Activated naive CD4-positive, alpha-beta T cell treated with anti-CD3 and anti-CD28 coated beads, Interleukin-2, amount 50 U/mL, for 16 hours (primary cell): ENCODE data around the gene ZNF679.
"Not testable (repeated sequence)": the region's sequence is repeated elsewhere in the genome, so short reads cannot be mapped to it uniquely, and the experiment has no call there.

ENCODE experiments used
- DNase-seq: peaks from one replicate; pipeline ENCODE4 v3.0.0-alpha.2; 2020

Gene ZNF679

GRCh38 chr7:64228174-64228573 is at the start of gene ZNF679:
ZNF679 (plus strand) TSS chr7:64228474; CDS start chr7:64249118, 20,644 bp downstream.
- not testable (repeated sequence) for DNase-seq

- no peak for DNase-seq
These were observed 47.3 kb upstream of the ZNF679 start for GRCh38 chr7:64180989-64181388.

DNA sequence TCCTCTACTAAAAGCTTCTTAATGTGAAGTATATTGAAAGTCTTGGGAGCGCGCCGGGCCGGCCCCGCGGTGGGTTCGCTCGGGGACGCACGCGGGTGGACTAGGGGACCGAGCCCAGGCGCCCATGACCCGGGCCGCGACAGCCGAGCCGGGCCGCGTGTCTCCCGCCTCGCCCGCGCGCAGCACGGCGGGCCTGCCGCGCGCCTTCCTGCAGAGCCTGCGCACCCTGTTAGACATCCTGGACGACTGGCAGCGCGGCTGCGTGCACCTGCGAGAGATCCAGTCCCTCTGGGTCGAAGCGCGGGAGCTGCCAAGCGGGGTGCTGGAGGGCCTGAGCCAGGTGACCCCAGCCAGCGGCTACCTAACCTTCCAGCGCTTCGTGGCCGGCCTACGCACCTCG is 46.7 kb upstream of the ZNF679 start:
- no peak for DNase-seq

DNA sequence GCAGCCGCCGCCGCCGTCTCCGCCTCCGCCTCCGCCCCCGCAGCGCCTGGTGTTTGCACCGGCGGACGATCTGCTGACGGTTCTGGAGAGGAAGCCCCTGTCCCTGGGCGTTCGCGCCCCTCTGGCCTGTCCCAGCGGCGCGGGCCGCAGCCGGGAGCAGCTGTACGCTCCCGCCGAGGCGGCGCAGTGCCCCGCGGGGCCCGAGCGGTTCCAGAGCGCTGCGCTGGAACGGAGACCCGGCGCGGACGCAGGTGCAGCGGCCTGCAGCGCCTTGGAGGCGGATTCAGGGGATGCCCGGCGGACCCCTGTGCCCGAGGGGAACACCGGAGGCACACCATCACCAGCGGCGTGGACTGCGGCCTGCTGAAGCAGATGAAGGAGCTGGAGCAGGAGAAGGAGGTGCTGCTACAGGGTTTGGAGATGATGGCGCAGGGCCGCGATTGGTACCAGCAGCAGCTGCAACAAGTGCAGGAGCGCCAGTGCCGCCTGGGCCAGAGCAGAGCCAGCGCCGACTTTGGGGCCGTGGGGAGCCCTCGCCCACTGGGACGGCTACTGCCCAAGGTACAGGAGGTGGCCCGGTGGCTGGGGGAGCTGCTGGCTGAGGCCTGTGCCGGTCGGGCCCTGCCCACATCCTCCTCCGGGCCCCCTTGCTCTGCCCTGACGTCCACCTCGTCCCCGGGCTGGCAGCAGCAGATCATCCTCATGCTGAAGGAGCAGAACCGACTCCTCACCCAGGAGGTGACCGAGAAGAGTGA is 46.1 kb upstream of the ZNF679 start:
- DNase-seq: peak; percentile 6

GRCh38 chr7:64183126-64183742 is 45.0 kb upstream of the ZNF679 start:
- peak; percentile 39 for DNase-seq

- DNase-seq: peak; percentile 6
These were observed 44.4 kb upstream of the ZNF679 start for GRCh38 chr7:64183827-64184372.

- no peak for DNase-seq
These were observed 43.9 kb upstream of the ZNF679 start for GRCh38 chr7:64184376-64184775.

- no peak for DNase-seq
These were observed 40.9 kb upstream of the ZNF679 start for GRCh38 chr7:64187408-64187807.

DNA sequence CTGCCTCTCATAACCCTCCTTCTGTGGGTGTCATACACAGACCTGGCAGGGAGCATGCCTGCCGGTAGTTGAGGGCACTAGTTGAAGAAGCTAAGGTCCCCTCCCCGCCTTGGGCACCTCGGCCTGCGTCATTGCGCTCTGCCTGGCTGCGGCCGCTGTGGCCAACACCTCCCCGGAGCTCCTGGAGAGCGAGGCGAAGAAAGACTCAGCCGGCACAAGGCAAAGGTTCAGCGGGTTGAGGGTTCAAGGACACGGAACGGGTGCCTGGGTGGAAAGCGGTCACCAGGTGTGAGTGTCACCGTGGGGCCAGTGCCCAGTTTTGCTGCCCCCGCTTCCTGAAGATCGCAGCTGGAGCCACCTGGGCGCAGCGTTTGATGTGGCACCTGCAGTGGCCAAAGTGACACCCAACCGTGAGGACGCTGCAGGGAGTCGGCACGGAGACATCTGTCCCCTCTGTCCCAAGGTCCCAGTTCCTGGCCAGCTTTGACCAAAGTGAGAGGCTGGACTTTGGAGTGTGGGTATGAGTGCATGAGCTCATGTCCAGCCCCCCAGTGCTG is 36.0 kb upstream of the ZNF679 start:
- DNase-seq: no peak

GRCh38 chr7:64192775-64193174 is 35.5 kb upstream of the ZNF679 start:
- no peak for DNase-seq

DNA sequence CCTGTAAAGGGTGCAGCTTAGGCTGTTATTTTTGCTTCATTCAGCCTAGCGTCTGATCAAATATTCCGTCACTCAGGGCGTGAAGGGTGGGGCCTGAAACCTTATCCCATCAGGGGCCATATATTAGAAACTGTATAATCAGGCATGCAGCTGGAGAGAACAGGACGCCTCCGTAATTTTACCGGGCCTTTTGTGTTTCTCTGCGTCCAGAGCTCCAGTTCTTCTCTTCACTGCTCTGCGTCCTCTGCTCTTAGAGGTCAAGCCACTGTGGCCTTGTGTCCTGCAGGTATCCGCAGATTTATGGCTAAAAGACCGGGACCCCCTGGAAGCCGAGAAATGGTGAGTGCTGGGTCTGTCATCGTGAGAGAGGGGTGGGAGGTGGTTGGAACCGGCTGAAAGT is 21.4 kb upstream of the ZNF679 start, which contains the start of gene ZNF735:
Gene ZNF735, plus strand, starts transcription at position 301 of the 400 bp plus-strand sequence. Its CDS starts 0 bp downstream, at position 301.
- no peak for DNase-seq

GRCh38 chr7:64219710-64220298 is 8.5 kb upstream of the ZNF679 start:
- not testable (repeated sequence) for DNase-seq

DNA sequence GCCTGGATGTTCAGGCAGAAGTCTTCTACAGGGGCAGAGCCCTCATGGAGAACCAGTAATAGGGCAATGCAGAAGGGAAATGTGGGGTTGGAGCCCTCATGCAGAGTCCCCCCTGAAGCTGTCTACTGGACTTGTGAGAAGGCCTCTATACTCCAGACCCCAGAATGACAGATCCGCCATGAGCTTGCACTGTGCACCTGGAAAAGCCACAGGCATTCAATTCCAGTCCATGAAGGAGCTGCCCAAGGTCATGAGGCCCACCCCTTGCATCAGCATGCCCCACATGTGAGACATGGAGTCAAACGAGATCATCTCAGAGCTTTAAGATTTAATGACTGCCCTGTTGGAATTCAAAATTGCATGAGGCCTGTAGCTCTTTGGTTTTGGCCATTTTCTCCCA is 4.9 kb upstream of the ZNF679 start:
- DNase-seq: no peak

DNA sequence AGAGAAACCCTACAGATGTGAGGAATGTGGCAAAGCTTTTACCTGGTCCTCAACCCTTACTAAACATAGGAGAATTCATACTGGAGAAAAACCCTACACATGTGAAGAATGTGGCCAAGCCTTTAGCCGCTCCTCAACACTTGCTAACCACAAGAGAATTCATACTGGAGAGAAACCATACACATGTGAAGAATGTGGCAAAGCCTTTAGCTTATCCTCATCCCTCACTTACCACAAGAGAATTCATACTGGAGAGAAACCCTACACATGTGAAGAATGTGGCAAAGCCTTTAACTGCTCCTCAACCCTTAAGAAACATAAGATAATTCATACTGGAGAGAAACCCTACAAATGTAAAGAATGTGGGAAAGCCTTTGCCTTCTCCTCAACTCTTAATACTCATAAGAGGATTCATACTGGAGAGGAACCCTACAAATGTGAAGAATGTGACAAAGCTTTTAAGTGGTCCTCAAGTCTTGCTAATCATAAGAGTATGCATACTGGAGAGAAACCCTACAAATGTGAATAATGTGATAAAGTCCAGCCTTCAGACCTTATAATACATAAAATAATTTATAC is 38.2 kb downstream of the ZNF679 start:
- no peak for DNase-seq

GRCh38 chr7:64277630-64278029 is 49.4 kb downstream of the ZNF679 start:
- no peak for DNase-seq

- DNase-seq: no peak
These were observed 66.6 kb downstream of the ZNF679 start for GRCh38 chr7:64294701-64295420.

GRCh38 chr7:64297418-64297817 is 69.1 kb downstream of the ZNF679 start:
- not testable (repeated sequence) for DNase-seq

DNA sequence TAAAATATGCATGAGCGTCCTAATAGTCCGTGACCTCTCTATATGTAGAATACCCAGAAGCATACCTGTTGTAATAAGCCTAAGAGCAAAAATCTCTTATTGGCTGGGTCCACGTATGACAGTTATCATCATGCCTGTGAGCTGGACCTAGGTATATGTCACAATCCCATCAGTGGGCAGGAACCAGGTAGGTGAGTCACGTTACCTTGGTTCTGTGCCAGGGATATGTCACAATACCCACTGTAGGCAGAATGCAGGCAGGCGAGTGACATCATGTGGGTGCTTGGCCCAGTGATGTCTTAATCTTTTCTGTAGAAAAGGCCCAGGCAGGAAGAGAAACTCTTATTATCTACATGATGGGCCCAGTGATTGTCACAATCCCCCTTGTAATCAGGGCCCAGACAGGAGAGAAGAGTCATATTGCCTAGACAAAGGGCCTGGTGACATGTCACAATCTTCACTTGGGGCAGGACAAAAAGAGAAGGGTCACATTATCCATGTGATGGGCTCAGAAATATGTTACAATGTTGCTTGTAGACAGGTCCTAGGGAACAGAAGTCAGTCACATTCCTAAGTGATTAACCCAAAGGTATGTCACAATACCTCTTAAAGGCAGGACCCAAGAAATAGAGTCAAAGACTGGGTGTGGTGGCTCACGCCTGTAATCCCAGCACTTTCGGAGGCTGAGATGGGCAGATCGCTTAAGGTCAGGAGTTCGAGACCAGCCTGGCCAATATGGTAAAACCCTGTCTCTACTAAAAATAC is 72.5 kb downstream of the ZNF679 start:
- DNase-seq: no peak

GRCh38 chr7:64307254-64308015 is 79.2 kb downstream of the ZNF679 start:
- peak; percentile 96 for DNase-seq

- DNase-seq: peak; percentile 15
These were observed 79.7 kb downstream of the ZNF679 start for GRCh38 chr7:64308016-64308270.

DNA sequence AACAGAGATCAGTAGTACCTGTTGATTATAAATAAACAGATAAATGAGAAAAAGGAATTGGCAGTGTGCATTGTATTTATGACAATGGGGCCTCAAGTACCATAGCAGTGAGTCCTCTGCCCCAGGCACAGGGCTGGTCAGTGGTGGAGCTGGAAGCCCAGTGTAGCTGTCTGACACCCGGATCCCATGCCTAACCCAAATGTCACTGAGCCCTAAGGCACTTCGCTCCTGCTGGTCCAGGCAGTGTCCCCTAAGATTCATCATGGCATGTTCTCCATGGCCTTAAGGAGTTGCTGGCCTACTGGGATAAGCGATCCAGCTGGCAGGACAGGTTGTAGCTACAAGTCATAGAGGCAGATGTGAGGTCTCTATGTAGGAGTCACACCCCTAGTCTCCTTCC is 82.2 kb downstream of the ZNF679 start:
- DNase-seq: no peak
